Gastrocnemius medialis (tissue), 4 donors: Measurements from ENCODE around the gene POU3F1. TPM values are rescaled to one million over a fixed set of nuclear protein-coding genes. Genes with fewer than 3 reads are reported as not detected.

Experiments used
- ATAC-seq, 2 donors: fragments of 150-250 bp; one replicate each; pipeline ENCODE4 v1.9.1; 2016
- DNase-seq, 2 donors: peaks; one replicate each; pipeline ENCODE4 v3.0.0-alpha.2; 2019
- H3K27ac ChIP-seq, 4 donors: fragments of 200-600 bp; sonication (generic); 1 replicate in 1 of 4; 2 replicates in 3 of 4; pipeline ENCODE4 v1.5.1; 2016 to 2018; ENCODE audit warnings: mild to moderate bottlenecking in 2 of 4, moderate library complexity in 1 of 4
- H3K27me3 ChIP-seq, 3 donors: fragments of 200-600 bp; sonication (generic) in 2 of 3; 1 replicate in 1 of 3; 2 replicates in 2 of 3; pipeline versions ENCODE4 v1.5.1 to v1.6.0; 2016 to 2019; ENCODE audit warnings: mild to moderate bottlenecking in 1 of 3, moderate library complexity in 1 of 3
- H3K36me3 ChIP-seq, 2 donors: fragments of 200-600 bp; sonication (generic) in 1 of 2; one replicate each; pipeline ENCODE4 v1.5.1; 2017 to 2018
- H3K4me1 ChIP-seq, 2 donors: fragments of 200-600 bp; sonication (generic) in 1 of 2; one replicate each; pipeline ENCODE4 v1.5.1; 2016 to 2017; ENCODE audit warnings: mild to moderate bottlenecking in 2 of 2
- H3K4me3 ChIP-seq, 4 donors: fragments of 200-600 bp; sonication (generic) in 3 of 4; 1 replicate in 1 of 4; 2 replicates in 3 of 4; pipeline ENCODE4 v1.5.1; 2016 to 2019; ENCODE audit warnings: mild to moderate bottlenecking in 2 of 4
- H3K9me3 ChIP-seq, 3 donors: fragments of 200-600 bp; sonication (generic) in 2 of 3; 1 replicate in 1 of 3; 2 replicates in 2 of 3; pipeline ENCODE4 v1.5.1; 2016 to 2019
- CTCF ChIP-seq, 5 experiments: fragments of 450-650 bp in 3 of 5; fragments of 200-600 bp in 2 of 5; sonication (generic) in 2 of 5; IDR thresholded peaks in 4 of 5; conservative IDR thresholded peaks in 1 of 5; 1 replicate in 4 of 5; 2 replicates in 1 of 5; pipeline ENCODE4 v1.5.1; 2016 to 2019; ENCODE audit warnings: antibody characterized with exemption in 5 of 5, mild to moderate bottlenecking in 3 of 5, moderate library complexity in 3 of 5
- POLR2A ChIP-seq, 2 donors: fragments of 450-650 bp; IDR thresholded peaks; one replicate each; pipeline ENCODE4 v1.6.1; 2017; ENCODE audit warnings: antibody characterized with exemption in 2 of 2, mild to moderate bottlenecking in 2 of 2, moderate library complexity in 2 of 2
- in situ Hi-C, 4 donors: fragments of 200-750 bp; cut with MboI; loops; one replicate each; pipeline versions ENCODE4 v1.15.0 to v1.8.0; 2017; ENCODE audit warnings: low sequenced_read_pairs in 4 of 4
- intact Hi-C: fragments of 100-400 bp; cut with DNase I; formaldehyde crosslinking; loops from one replicate; pipeline ENCODE4 v1.15.1; 2023; ENCODE audit warnings: low total_unique reads
- total RNA-seq, 4 donors: library from RNA; depleted of rRNA; stranded (reverse); fragments of >200 nt; gene quantifications; one replicate each; pipeline versions ENCODE4 v1.1.0 to v1.2.3, GENCODE V29; 2016

The POU3F1 gene
- total RNA-seq, 4 donors from 2014 or later, result 0.13 to 2.3 (median 0.69) TPM

GRCh38 chr1:38009841-38010180 is 36.8 kb downstream of the POU3F1 start:
- peak overlapping the region; percentile 94 to 100 (median 98) for H3K27ac ChIP-seq
- intact Hi-C loops (loop anchor here (10.0 kb wide), 1 partner anchor 535 kb away; the partner anchor contains the start of gene ZC3H12A), in situ Hi-C loops (no loop called here)
- H3K4me3 ChIP-seq, result peak overlapping the region in 1 of 4 donors; percentile 29
- DNase-seq, result peak in 1 of 2 donors; percentile 39
- peaks cover 67 to 73% of the 10 kb centered on the region in 2 donors for H3K4me1 ChIP-seq
- TF ChIP-seq POLR2A (IDR thresholded peaks at IDR 0.05) (no peak), CTCF (IDR thresholded peaks at IDR 0.05 in 4 of 5, conservative IDR thresholded peaks at IDR 0.05 in 1 of 5) (no peak)
- ATAC-seq, result no peak
- no peaks in the 10 kb centered on the region for H3K9me3 ChIP-seq
- peaks cover 0 to under 1% of the 10 kb centered on the region in 2 donors for H3K36me3 ChIP-seq
- H3K27me3 ChIP-seq, result no peaks in the 10 kb centered on the region

GRCh38 chr1:38009088-38009840 is 37.3 kb downstream of the POU3F1 start:
- H3K4me3 ChIP-seq, result peak overlapping the region in 1 of 4 donors; percentile 29
- in situ Hi-C loops (no loop called here), intact Hi-C loops (loop anchor here (10.0 kb wide), 1 partner anchor 534 kb away; the partner anchor contains the start of gene ZC3H12A)
- DNase-seq (peak; percentile 96 to 97), ATAC-seq (peak; percentile 42 to 43)
- peaks cover 0 to 6% of the 10 kb centered on the region in 2 donors for H3K36me3 ChIP-seq
- TF ChIP-seq CTCF (IDR thresholded peaks at IDR 0.05 in 4 of 5, conservative IDR thresholded peaks at IDR 0.05 in 1 of 5) (peak in 2 of 5 experiments; percentile 16 to 33), POLR2A (IDR thresholded peaks at IDR 0.05) (peak; percentile 68 to 85)
- H3K4me1 ChIP-seq, result peaks cover 61 to 67% of the 10 kb centered on the region in 2 donors
- H3K9me3 ChIP-seq, result no peaks in the 10 kb centered on the region
- no peaks in the 10 kb centered on the region for H3K27me3 ChIP-seq
- peak overlapping the region; percentile 94 to 100 (median 98) for H3K27ac ChIP-seq

GRCh38 chr1:38006008-38006828 is 40.4 kb downstream of the POU3F1 start:
- intact Hi-C loops (loop anchor here (10.0 kb wide), 1 partner anchor 531 kb away; the partner anchor contains the start of gene ZC3H12A), in situ Hi-C loops (no loop called here)
- peaks cover 0 to 22% of the 10 kb centered on the region in 2 donors for H3K36me3 ChIP-seq
- ATAC-seq, result peak; percentile 43 to 49
- no peaks in the 10 kb centered on the region for H3K9me3 ChIP-seq
- H3K27ac ChIP-seq, result peak overlapping the region; percentile 94 to 100 (median 98)
- H3K27me3 ChIP-seq, result no peaks in the 10 kb centered on the region
- no peak for TF ChIP-seq CTCF (IDR thresholded peaks at IDR 0.05 in 4 of 5, conservative IDR thresholded peaks at IDR 0.05 in 1 of 5)
- TF ChIP-seq POLR2A (IDR thresholded peaks at IDR 0.05), result peak; percentile 96 to 98
- H3K4me3 ChIP-seq, result peak overlapping the region; percentile 57 to 89 (median 73)
- peaks cover 53 to 65% of the 10 kb centered on the region in 2 donors for H3K4me1 ChIP-seq
- peak; percentile 95 to 99 for DNase-seq

- ATAC-seq (peak; percentile 5 to 11), DNase-seq (peak; percentile 88 to 95)
- Histone ChIP-seq H3K27me3 (no peaks in the 10 kb centered on the region), H3K9me3 (no peaks in the 10 kb centered on the region), H3K36me3 (peaks cover 0 to 22% of the 10 kb centered on the region in 2 donors), H3K27ac (peak within 1 kb of the TSS; percentile 94 to 100 (median 98)), H3K4me1 (peaks cover 53 to 65% of the 10 kb centered on the region in 2 donors), H3K4me3 (peak within 1 kb of the TSS; percentile 74 to 89 (median 83))
- TF ChIP-seq POLR2A (IDR thresholded peaks at IDR 0.05), result peak; percentile 90 to 91
- no peak for TF ChIP-seq CTCF (IDR thresholded peaks at IDR 0.05 in 4 of 5, conservative IDR thresholded peaks at IDR 0.05 in 1 of 5)
- in situ Hi-C loops, result no loop called here
- intact Hi-C loops, result loop anchor here (10.0 kb wide), 1 partner anchor 531 kb away; the partner anchor contains the start of gene ZC3H12A
Observed at GRCh38 chr1:38005195-38006007, 41.2 kb downstream of the POU3F1 start, which contains the start of gene FHL3. Gene FHL3 (minus strand): TSS chr1:38005514. CDS start chr1:37999412, 6,102 bp downstream.
